A673 (cell line): ENCODE measurements around the gene PDGFD. TPM values are rescaled to one million over a fixed set of nuclear protein-coding genes. Genes with fewer than 3 reads are reported as not detected.

Source experiments
- BruUV-seq: library from RNA; stranded (reverse); fragments of 400-500 nt; replicated peaks from 2 replicates; lab custom pipeline; 2021; lab: Mats Ljungman, UMichigan
- CTCF ChIA-PET: fragments of 300-600 bp; sonication (Branson Sonifier 250); formaldehyde crosslinking; loops from one replicate; lab custom pipeline; 2022; ENCODE audit warnings: antibody characterized with exemption; lab: Charles Lee
- POLR2A ChIA-PET: fragments of 300-600 bp; sonication (Branson Sonifier 250); formaldehyde crosslinking; loops from one replicate; lab custom pipeline; 2022; ENCODE audit warnings: antibody characterized with exemption; ENCODE audit not compliant: low non-redundant PET; lab: Charles Lee
- DNase-seq: peaks from one replicate; pipeline ENCODE4 v3.0.0-alpha.2; 2015; ENCODE audit warnings: low spot score
- H3K27ac ChIP-seq: fragments of 200-600 bp; sonication (generic); 2 replicates; pipeline ENCODE4 v1.5.1; 2016; ENCODE audit warnings: mixed run types, low read depth, mild to moderate bottlenecking, mixed read lengths, antibody characterized with exemption, low read length; ENCODE audit not compliant: poor library complexity, severe bottlenecking
- H3K27me3 ChIP-seq: fragments of 200-600 bp; sonication (generic); replicated peaks from 2 replicates; pipeline ENCODE4 v1.6.1; 2017; ENCODE audit warnings: mixed run types, low read depth, mild to moderate bottlenecking, mixed read lengths, antibody characterized with exemption, low read length; ENCODE audit not compliant: insufficient read depth, poor library complexity
- H3K36me3 ChIP-seq: fragments of 200-600 bp; sonication (generic); 2 replicates; pipeline ENCODE4 v1.6.1; 2016; ENCODE audit warnings: mixed run types, mild to moderate bottlenecking, mixed read lengths, antibody characterized with exemption, low read length; ENCODE audit not compliant: insufficient read depth, poor library complexity, severe bottlenecking
- H3K4me1 ChIP-seq: fragments of 200-600 bp; sonication (generic); 2 replicates; pipeline ENCODE4 v1.6.1; 2017; ENCODE audit warnings: mixed run types, mild to moderate bottlenecking, mixed read lengths, antibody characterized with exemption, low read length; ENCODE audit not compliant: insufficient read depth, poor library complexity, severe bottlenecking
- H3K4me3 ChIP-seq: fragments of 200-600 bp; sonication (generic); 2 replicates; pipeline ENCODE4 v1.5.1; 2016; ENCODE audit warnings: low read depth, mixed run types, mild to moderate bottlenecking, mixed read lengths, low read length; ENCODE audit not compliant: poor library complexity, severe bottlenecking
- H3K9me3 ChIP-seq: fragments of 200-600 bp; sonication (generic); 2 replicates; pipeline ENCODE4 v1.6.1; 2016; ENCODE audit warnings: mixed run types, low read depth, mild to moderate bottlenecking, mixed read lengths, antibody characterized with exemption, low read length; ENCODE audit not compliant: poor library complexity, severe bottlenecking
- EZH2 ChIP-seq: fragments of 200-600 bp; sonication (generic); IDR thresholded peaks from 2 replicates; pipeline ENCODE4 v1.6.1; 2017; ENCODE audit warnings: borderline replicate concordance, low read depth, mild to moderate bottlenecking, mixed read lengths, antibody characterized with exemption, low read length; ENCODE audit not compliant: poor library complexity, severe bottlenecking
- intact Hi-C: fragments of 100-400 bp; cut with micrococcal nuclease; formaldehyde crosslinking; loops from one replicate; pipeline ENCODE4 v1.10.0; 2022; ENCODE audit not compliant: unreplicated experiment
- total RNA-seq: library from RNA; stranded (reverse); gene quantifications from 2 replicates; pipeline ENCODE4 v1.2.3, GENCODE V29; 2021
- TF ChIP-seq, protein P1 (sequence below): fragments of 300-800, 200-600 bp; sonication (generic); conservative IDR thresholded peaks from 2 replicates; pipeline ENCODE4 v1.5.1; 2017; ENCODE audit warnings: low read depth, mild to moderate bottlenecking, antibody characterized with exemption, low read length, moderate library complexity, mixed read lengths

PDGFD gene
- total RNA-seq, 1 experiment from 2014 or later: 6.1 TPM

DNA sequence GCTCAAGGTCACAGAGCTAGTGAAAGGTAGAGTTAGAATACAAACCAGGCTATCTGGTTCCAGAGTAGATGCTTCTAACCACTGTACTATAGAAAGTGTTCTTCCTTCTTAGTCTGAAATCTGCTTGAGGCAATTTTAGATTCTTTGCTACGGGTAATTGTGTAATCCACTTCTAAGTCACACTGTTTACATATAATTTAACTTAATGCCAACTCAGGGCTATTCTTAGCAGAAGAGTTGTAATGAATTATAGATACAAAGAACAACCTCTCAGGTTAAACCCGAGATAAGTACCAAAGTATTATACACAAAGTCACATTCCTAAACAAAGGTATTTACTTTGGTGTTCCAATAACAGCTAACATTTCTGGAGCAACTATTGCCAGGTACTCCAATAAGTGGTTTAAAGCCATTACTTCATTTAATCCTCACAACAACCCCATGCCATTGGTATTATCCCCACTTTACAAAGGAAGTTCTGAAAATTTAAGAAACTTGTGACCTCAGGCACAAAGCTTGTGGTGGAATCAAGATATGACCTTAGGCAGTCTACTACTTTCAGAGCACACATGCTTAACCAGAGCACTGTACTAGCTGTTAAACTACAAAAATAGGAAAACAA lies 158.6 kb downstream of the PDGFD start:
- no peaks in the 10 kb centered on the region for H3K9me3 ChIP-seq
- no peak overlapping the region for H3K27ac ChIP-seq
- BruUV-seq: no TSS peak
- intact Hi-C loops: no loop called here
- H3K4me1 ChIP-seq: no peaks in the 10 kb centered on the region
- H3K27me3 ChIP-seq: no peaks in the 10 kb centered on the region
- no peak for TF ChIP-seq EZH2
- POLR2A ChIA-PET: no interaction called here
- no peak for DNase-seq
- CTCF ChIA-PET: no interaction called here
- H3K36me3 ChIP-seq: no peaks in the 10 kb centered on the region
- no peak overlapping the region for H3K4me3 ChIP-seq

DNA sequence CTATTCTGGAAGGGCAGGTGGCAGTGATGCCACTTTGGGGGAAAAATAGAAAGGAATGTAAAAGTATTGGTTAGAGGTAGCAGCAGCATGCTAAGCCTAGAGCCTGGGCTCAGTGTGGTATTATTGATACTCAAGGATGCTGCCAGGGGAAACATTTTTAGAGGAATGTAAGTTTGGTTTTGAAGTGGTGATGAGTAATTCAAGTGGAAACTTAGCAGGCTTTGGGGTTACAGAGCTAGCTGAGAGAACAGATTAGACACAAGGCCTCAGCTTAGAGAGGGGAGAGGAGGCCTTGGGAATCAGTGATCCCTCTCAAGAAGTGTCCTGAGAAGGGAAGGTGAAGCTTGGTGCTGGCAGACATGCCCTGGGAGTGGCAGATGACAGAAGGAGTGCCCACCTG lies 160.5 kb downstream of the PDGFD start:
- no TSS peak for BruUV-seq

DNA sequence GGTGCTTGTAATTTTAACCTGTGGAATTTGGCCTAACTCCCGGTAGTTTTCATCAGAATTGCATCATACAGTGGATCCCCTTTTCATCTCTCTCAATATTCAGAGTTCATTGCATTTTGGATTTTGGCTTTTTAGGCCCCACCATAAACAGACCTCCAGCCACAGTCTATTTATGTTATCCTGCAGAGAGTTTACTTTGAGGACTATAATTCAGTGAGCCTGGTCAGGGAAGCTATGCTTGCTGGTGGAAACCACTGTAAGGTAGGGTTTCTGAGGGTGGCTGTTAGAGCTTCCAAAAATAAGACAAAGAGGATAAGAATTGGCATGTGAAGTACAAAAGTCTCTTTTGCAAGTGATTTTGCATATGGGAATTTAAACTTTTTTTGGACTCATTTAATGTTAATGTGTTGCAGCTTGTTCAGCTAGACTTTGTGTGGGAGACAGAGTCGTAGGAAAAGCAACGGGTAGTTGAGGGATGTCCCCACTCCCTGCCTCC lies 162.3 kb downstream of the PDGFD start:
- intact Hi-C loops: no loop called here
- Histone ChIP-seq H3K4me3 (no peak overlapping the region), H3K9me3 (no peaks in the 10 kb centered on the region), H3K4me1 (no peaks in the 10 kb centered on the region), H3K36me3 (no peaks in the 10 kb centered on the region), H3K27ac (no peak overlapping the region), H3K27me3 (no peaks in the 10 kb centered on the region)
- ChIA-PET POLR2A (no interaction called here), CTCF (no interaction called here)
- TF ChIP-seq EZH2: no peak
- TF ChIP-seq, protein P1, sequence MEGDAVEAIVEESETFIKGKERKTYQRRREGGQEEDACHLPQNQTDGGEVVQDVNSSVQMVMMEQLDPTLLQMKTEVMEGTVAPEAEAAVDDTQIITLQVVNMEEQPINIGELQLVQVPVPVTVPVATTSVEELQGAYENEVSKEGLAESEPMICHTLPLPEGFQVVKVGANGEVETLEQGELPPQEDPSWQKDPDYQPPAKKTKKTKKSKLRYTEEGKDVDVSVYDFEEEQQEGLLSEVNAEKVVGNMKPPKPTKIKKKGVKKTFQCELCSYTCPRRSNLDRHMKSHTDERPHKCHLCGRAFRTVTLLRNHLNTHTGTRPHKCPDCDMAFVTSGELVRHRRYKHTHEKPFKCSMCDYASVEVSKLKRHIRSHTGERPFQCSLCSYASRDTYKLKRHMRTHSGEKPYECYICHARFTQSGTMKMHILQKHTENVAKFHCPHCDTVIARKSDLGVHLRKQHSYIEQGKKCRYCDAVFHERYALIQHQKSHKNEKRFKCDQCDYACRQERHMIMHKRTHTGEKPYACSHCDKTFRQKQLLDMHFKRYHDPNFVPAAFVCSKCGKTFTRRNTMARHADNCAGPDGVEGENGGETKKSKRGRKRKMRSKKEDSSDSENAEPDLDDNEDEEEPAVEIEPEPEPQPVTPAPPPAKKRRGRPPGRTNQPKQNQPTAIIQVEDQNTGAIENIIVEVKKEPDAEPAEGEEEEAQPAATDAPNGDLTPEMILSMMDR: no peak
- BruUV-seq: no TSS peak
- DNase-seq: no peak

More for the DNA sequence above, 160.5 kb downstream of the PDGFD start:
- no peak for DNase-seq
- Histone ChIP-seq H3K9me3 (no peaks in the 10 kb centered on the region), H3K4me1 (no peaks in the 10 kb centered on the region), H3K4me3 (no peak overlapping the region), H3K27me3 (no peaks in the 10 kb centered on the region), H3K36me3 (no peaks in the 10 kb centered on the region), H3K27ac (no peak overlapping the region)
- no peak for TF ChIP-seq EZH2
- TF ChIP-seq, protein P1: no peak
- POLR2A ChIA-PET: no interaction called here
- intact Hi-C loops: no loop called here
- CTCF ChIA-PET: no interaction called here

DNA sequence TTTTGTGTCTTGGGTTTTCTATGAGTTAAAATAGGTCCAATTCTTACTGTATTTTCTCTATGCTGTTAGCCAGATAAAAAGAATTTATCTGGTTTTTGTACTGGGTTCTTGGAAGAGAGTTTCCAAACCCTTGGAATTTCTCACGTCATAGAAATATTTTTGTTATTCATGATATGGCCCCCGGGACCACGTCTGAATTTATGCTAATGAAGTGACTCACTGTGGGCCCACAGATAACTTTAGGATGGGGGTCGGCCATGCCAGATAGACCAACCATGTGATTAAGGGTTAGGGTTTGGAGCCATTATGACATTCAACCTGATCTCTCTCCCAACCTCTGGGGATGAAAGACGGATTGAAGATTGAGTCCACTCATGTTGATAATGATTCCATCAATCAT lies 163.1 kb downstream of the PDGFD start:
- intact Hi-C loops: no loop called here
- Histone ChIP-seq H3K4me1 (no peaks in the 10 kb centered on the region), H3K4me3 (no peak overlapping the region), H3K27me3 (no peaks in the 10 kb centered on the region), H3K36me3 (no peaks in the 10 kb centered on the region), H3K27ac (no peak overlapping the region), H3K9me3 (no peaks in the 10 kb centered on the region)
- TF ChIP-seq, protein P1: no peak
- TF ChIP-seq EZH2: no peak
- POLR2A ChIA-PET: no interaction called here
- CTCF ChIA-PET: no interaction called here
- no peak for DNase-seq
- no TSS peak for BruUV-seq
